PC-3 (cell line): ENCODE data around the gene MYO6. TPM values are rescaled to one million over a fixed set of nuclear protein-coding genes. Genes with fewer than 3 reads are reported as not detected.

Experiments
- ATAC-seq: fragments of 200-7000 bp; cut with Tn5 transposase; 2 replicates; pipeline ENCODE4 v1.9.1; 2020; ENCODE audit warnings: mild to moderate bottlenecking, moderate library complexity
- BruUV-seq: library from RNA; stranded (reverse); fragments of 400-500 nt; replicated peaks from 2 replicates; lab custom pipeline; 2021; lab: Mats Ljungman, UMichigan
- CTCF ChIA-PET: fragments of 300-600 bp; sonication (Branson Sonifier 250); formaldehyde crosslinking; loops from one replicate; lab custom pipeline; 2022; ENCODE audit warnings: antibody characterized with exemption; lab: Charles Lee
- POLR2A ChIA-PET: fragments of 300-600 bp; sonication (Branson Sonifier 250); formaldehyde crosslinking; loops from one replicate; lab custom pipeline; 2022; ENCODE audit warnings: antibody characterized with exemption; ENCODE audit not compliant: unreplicated experiment; lab: Charles Lee
- DNase-seq: peaks from one replicate; pipeline ENCODE4 v3.0.0-alpha.2; 2015
- H2AFZ ChIP-seq: fragments of 300-600 bp; sonication (generic); 2 replicates; pipeline ENCODE4 v1.6.0; 2016; ENCODE audit warnings: antibody characterized with exemption, low read length
- H3F3A ChIP-seq: fragments of 300-600 bp; sonication (generic); one replicate; pipeline ENCODE4 v1.6.0; 2017; ENCODE audit warnings: antibody characterized with exemption, low read length, control low read depth, mild to moderate bottlenecking; ENCODE audit not compliant: unreplicated experiment
- H3K27ac ChIP-seq: fragments of 300-600 bp; sonication (generic); 2 replicates; pipeline ENCODE4 v1.5.1; 2016; ENCODE audit warnings: mild to moderate bottlenecking, low read length
- H3K27me3 ChIP-seq: fragments of 300-600 bp; sonication (generic); 2 replicates; pipeline ENCODE4 v1.6.1; 2016; ENCODE audit warnings: low read length, mixed read lengths
- H3K36me3 ChIP-seq: fragments of 300-600 bp; sonication (generic); 2 replicates; pipeline ENCODE4 v1.6.1; 2016; ENCODE audit warnings: low read depth, mixed run types, low read length, mixed read lengths
- H3K4me1 ChIP-seq: fragments of 300-600 bp; sonication (generic); 2 replicates; pipeline ENCODE4 v1.5.1; 2016; ENCODE audit warnings: low read length; ENCODE audit not compliant: insufficient read depth
- H3K4me2 ChIP-seq: fragments of 300-600 bp; sonication (generic); 2 replicates; pipeline ENCODE4 v1.6.0; 2016; ENCODE audit warnings: low read length
- H3K4me3 ChIP-seq: fragments of 300-600 bp; sonication (generic); 2 replicates; pipeline ENCODE4 v1.5.1; 2016; ENCODE audit warnings: mild to moderate bottlenecking, low read length, mixed read lengths
- H3K79me2 ChIP-seq: fragments of 300-600 bp; sonication (generic); 2 replicates; pipeline ENCODE4 v1.6.1; 2017; ENCODE audit warnings: low read length, mixed read lengths
- H3K9ac ChIP-seq: fragments of 300-600 bp; sonication (generic); 2 replicates; pipeline ENCODE4 v1.6.0; 2016; ENCODE audit warnings: mild to moderate bottlenecking, low read length
- H3K9me2 ChIP-seq: fragments of 300-600 bp; sonication (generic); replicated peaks from 2 replicates; pipeline ENCODE4 v1.6.1; 2016; ENCODE audit warnings: mixed run types, low read length, mixed read lengths
- H3K9me3 ChIP-seq: fragments of 300-600 bp; sonication (generic); 2 replicates; pipeline ENCODE4 v1.6.1; 2016; ENCODE audit warnings: low read length, mixed read lengths
- H4K20me1 ChIP-seq: fragments of 300-600 bp; sonication (generic); 2 replicates; pipeline ENCODE4 v1.6.1; 2016; ENCODE audit warnings: low read length, mixed read lengths
- EZH2 ChIP-seq: fragments of 300-600 bp; sonication (generic); IDR thresholded peaks from one replicate; pipeline ENCODE4 v1.6.1; 2017; ENCODE audit warnings: antibody characterized with exemption, mild to moderate bottlenecking, low read length; ENCODE audit not compliant: unreplicated experiment
- EZH2phosphoT487 ChIP-seq: fragments of 300-600 bp; sonication (generic); IDR thresholded peaks from 2 replicates; pipeline ENCODE4 v1.6.1; 2018; ENCODE audit warnings: mild to moderate bottlenecking, antibody characterized with exemption, low read length, borderline replicate concordance
- intact Hi-C: fragments of 100-400 bp; cut with micrococcal nuclease; formaldehyde crosslinking; loops from 2 replicates; pipeline ENCODE4 v1.9.0; 2023
- total RNA-seq: library from RNA; depleted of rRNA; stranded (reverse); fragments of >200 nt; gene quantifications from 2 replicates; pipeline ENCODE4 v1.2.3, GENCODE V29; 2014
- TF ChIP-seq, protein P1 (sequence below): fragments of 300-600 bp; sonication (generic); conservative IDR thresholded peaks from 2 replicates; pipeline ENCODE4 v1.5.1; 2017; ENCODE audit warnings: antibody characterized with exemption, low read depth, mild to moderate bottlenecking, low read length

The MYO6 gene
- total RNA-seq, 1 experiment from 2014 or later, result 10.2 TPM

DNA sequence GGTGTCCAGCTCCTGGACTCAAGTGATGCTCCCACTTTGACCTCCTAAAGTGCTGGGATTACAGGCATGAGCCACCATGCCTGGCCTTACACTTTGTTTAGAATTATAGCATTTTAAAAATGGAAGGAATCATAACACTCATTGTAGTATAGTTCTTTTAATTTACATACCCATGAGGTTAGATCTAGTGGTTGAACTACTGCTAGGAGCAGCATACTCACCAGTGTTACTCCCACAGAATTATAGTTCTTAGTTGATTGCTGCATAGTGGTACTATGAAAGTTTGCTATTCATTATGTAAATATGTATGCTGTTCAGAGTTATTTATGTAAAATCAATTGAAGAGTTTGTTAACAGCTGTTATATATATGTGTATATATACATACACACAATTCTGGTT, 85.4 kb downstream of the MYO6 start:
- Histone ChIP-seq H4K20me1 (no peaks in the 10 kb centered on the region), H3K9me2 (no peaks in the 10 kb centered on the region), H3K27me3 (no peaks in the 10 kb centered on the region), H3K4me1 (no peaks in the 10 kb centered on the region), H2AFZ (no peak overlapping the region), H3K4me2 (no peak overlapping the region), H3F3A (no peaks in the 10 kb centered on the region), H3K9ac (no peak overlapping the region), H3K9me3 (no peaks in the 10 kb centered on the region), H3K36me3 (no peaks in the 10 kb centered on the region), H3K79me2 (no peaks in the 10 kb centered on the region), H3K4me3 (no peak overlapping the region), H3K27ac (no peak overlapping the region)
- CTCF ChIA-PET, result no interaction called here
- intact Hi-C loops, result no loop called here
- BruUV-seq, result no TSS peak
- ATAC-seq (no peak), DNase-seq (no peak)
- POLR2A ChIA-PET, result no interaction called here
- TF ChIP-seq EZH2phosphoT487, result no peak
- TF ChIP-seq, protein P1, sequence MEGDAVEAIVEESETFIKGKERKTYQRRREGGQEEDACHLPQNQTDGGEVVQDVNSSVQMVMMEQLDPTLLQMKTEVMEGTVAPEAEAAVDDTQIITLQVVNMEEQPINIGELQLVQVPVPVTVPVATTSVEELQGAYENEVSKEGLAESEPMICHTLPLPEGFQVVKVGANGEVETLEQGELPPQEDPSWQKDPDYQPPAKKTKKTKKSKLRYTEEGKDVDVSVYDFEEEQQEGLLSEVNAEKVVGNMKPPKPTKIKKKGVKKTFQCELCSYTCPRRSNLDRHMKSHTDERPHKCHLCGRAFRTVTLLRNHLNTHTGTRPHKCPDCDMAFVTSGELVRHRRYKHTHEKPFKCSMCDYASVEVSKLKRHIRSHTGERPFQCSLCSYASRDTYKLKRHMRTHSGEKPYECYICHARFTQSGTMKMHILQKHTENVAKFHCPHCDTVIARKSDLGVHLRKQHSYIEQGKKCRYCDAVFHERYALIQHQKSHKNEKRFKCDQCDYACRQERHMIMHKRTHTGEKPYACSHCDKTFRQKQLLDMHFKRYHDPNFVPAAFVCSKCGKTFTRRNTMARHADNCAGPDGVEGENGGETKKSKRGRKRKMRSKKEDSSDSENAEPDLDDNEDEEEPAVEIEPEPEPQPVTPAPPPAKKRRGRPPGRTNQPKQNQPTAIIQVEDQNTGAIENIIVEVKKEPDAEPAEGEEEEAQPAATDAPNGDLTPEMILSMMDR, result no peak
- no peak for TF ChIP-seq EZH2

DNA sequence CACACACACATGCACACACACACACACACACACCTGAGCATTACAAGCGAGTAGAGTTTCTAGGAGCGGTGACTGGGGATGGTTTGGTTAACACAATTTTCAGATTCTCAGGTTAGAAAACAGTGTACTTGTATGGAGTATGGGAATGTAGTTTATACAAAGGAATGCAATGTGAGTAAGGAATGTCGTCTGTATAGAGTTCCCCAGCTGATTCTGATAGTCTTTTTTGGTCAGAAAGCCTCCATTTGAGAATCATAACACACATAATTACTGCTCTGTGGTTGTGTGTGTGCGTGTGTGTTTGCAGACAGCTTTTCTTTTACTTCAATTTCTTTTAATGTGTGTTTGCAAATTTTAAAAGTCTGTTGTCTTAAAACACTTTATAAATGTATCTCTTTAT, 93.2 kb downstream of the MYO6 start:
- DNase-seq (no peak), ATAC-seq (no peak)
- POLR2A ChIA-PET, result no interaction called here

DNA sequence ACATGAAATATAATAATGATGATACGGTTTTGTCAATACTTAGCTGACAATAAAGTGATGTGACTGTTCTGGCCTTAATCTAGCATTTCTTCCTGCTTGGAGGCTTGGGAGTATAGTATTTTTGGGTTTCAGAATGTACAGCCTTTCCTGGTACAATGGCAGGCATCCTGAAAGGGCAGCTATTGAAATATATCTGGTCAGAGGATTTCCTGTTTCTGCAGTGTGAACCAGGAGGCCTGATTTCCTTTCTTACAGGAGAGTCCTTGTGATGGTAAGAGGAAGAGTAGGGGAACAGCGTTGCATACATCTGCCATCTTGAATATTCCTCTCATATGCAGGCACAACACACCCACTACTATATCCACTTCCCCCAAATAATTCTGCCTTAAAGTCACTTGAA, 93.7 kb downstream of the MYO6 start:
- no peak for DNase-seq
- Histone ChIP-seq H3K4me1 (no peaks in the 10 kb centered on the region), H3K9me2 (no peaks in the 10 kb centered on the region), H3K27me3 (no peaks in the 10 kb centered on the region), H3K9me3 (no peaks in the 10 kb centered on the region), H3K36me3 (no peaks in the 10 kb centered on the region), H2AFZ (no peak overlapping the region), H3K4me2 (no peak overlapping the region), H3K4me3 (no peak overlapping the region), H3K9ac (no peak overlapping the region), H4K20me1 (no peaks in the 10 kb centered on the region), H3K27ac (no peak overlapping the region), H3K79me2 (no peaks in the 10 kb centered on the region), H3F3A (no peaks in the 10 kb centered on the region)
- no TSS peak for BruUV-seq
- TF ChIP-seq EZH2, result no peak
- TF ChIP-seq, protein P1, result no peak
- TF ChIP-seq EZH2phosphoT487, result no peak
- no peak for ATAC-seq
- POLR2A ChIA-PET, result no interaction called here
- intact Hi-C loops, result no loop called here
- CTCF ChIA-PET, result no interaction called here

More for the DNA sequence above, 93.2 kb downstream of the MYO6 start:
- Histone ChIP-seq H3K27ac (no peak overlapping the region), H3K9me2 (no peaks in the 10 kb centered on the region), H2AFZ (no peak overlapping the region), H3K9ac (no peak overlapping the region), H3K4me3 (no peak overlapping the region), H3K27me3 (no peaks in the 10 kb centered on the region), H4K20me1 (no peaks in the 10 kb centered on the region), H3K9me3 (no peaks in the 10 kb centered on the region), H3K36me3 (no peaks in the 10 kb centered on the region), H3K4me2 (no peak overlapping the region), H3F3A (no peaks in the 10 kb centered on the region), H3K4me1 (no peaks in the 10 kb centered on the region), H3K79me2 (no peaks in the 10 kb centered on the region)
- TF ChIP-seq EZH2 (no peak), EZH2phosphoT487 (no peak)
- TF ChIP-seq, protein P1, result no peak
- BruUV-seq, result no TSS peak
- CTCF ChIA-PET, result no interaction called here
- intact Hi-C loops, result no loop called here
